ENCODE measurements around the gene VGLL1.

- TF ChIP-seq EZH2 (IDR thresholded peaks at IDR 0.05) (no peak), POLR2AphosphoS5 (IDR thresholded peaks at IDR 0.05; ENCODE audit: borderline replicate concordance, low read depth, low read length) (no peak), FOXP2 (optimal IDR thresholded peaks at IDR 0.05; ENCODE audit: control extremely low read depth, extremely low read length, insufficient read depth) (no peak)
Observed at GRCh38 chrX:136600059-136600458, 68.0 kb downstream of the VGLL1 start.
